Ovary (tissue), 10 donors: ENCODE data around the gene APCDD1. TPM values are rescaled to one million over a fixed set of nuclear protein-coding genes. Genes with fewer than 3 reads are reported as not detected.

Experiments used
- DNase-seq, 5 donors: peaks; one replicate each; pipeline ENCODE4 v3.0.0-alpha.2; 2019 to 2020
- H3K27ac ChIP-seq, 2 donors: fragments of 200-600 bp; one replicate each; pipeline versions ENCODE4 v1.5.1 to v1.8.0; 2019 to 2022
- H3K27me3 ChIP-seq: fragments of 200-600 bp; one replicate; pipeline ENCODE4 v1.8.0; 2022
- H3K36me3 ChIP-seq: fragments of 200-600 bp; sonication (generic); one replicate; pipeline ENCODE4 v1.5.1; 2019
- H3K4me1 ChIP-seq: one replicate; pipeline ENCODE4 v1.8.1; 2013; ENCODE audit warnings: mild to moderate bottlenecking, moderate library complexity; ENCODE audit not compliant: insufficient read depth
- H3K4me3 ChIP-seq: fragments of 200-600 bp; sonication (generic); one replicate; pipeline ENCODE4 v1.5.1; 2017
- H3K9me3 ChIP-seq, 2 donors: fragments of 200-600 bp in 1 of 2; sonication (generic) in 1 of 2; one replicate each; pipeline versions ENCODE4 v1.5.1 to v1.8.1; 2013 to 2019; ENCODE audit warnings: mild to moderate bottlenecking in 1 of 2, moderate library complexity in 1 of 2
- EP300 ChIP-seq: sonication (generic); formaldehyde crosslinking; IDR thresholded peaks from one replicate; pipeline ENCODE4 v1.6.1; 2017; ENCODE audit warnings: antibody characterized with exemption
- POLR2A ChIP-seq: fragments of 450-650 bp; IDR thresholded peaks from one replicate; pipeline ENCODE4 v1.6.1; 2017; ENCODE audit warnings: antibody characterized with exemption, mild to moderate bottlenecking, moderate library complexity
- WGBS, 3 donors: extraction: QIAGEN DNeasy Blood & Tissue Kit in 1 of 3; methylation state at CpG; one replicate each; pipeline versions ENCODE4 v1.1.5 to v1.1.7; 2013 to 2017; 5-methylcytosine and 5-hydroxymethylcytosine counted together
- intact Hi-C, 4 donors: fragments of 100-400 bp; cut with DNase I; formaldehyde crosslinking; loops; one replicate each; pipeline versions ENCODE4 v1.11.0 to v1.15.1; 2022 to 2023
- long read RNA-seq, 3 donors: library from polyadenylated mRNA in 2 of 3; unstranded in 2 of 3; transcript quantifications; one replicate each; pipeline ENCODE4 v2.0.0 and lab custom pipeline, GENCODE V29; 2021 to 2026
- polyA plus RNA-seq, 2 donors: library from polyadenylated mRNA; stranded (reverse); fragments of 200-250 nt in 1 of 2; fragments of 350-450 nt in 1 of 2; fragmentation: Illumina TruSeq in 1 of 2; extraction: RNeasy Lipid Tissue Mini Kit (QIAGEN cat#74804) in 1 of 2; gene quantifications; one replicate each; pipeline ENCODE4 v1.2.3, GENCODE V29; 2013 to 2014
- total RNA-seq, 7 donors: library from RNA; depleted of rRNA in 2 of 7; stranded (reverse); fragments of >200 nt in 2 of 7; fragmentation: NEBNext Ultra II Directional in 3 of 7; extraction: Animal tissue kit (Norgen Biotek cat#: 25700) in 3 of 7; gene quantifications; one replicate each; pipeline versions ENCODE4 v1.1.0 to v1.2.4, GENCODE V29; 2016 to 2023
- TF ChIP-seq, protein P1 (sequence below), 3 donors: fragments of 450-650 bp in 2 of 3; fragments of 200-600 bp in 1 of 3; IDR thresholded peaks; one replicate each; pipeline versions ENCODE4 v1.5.1 to v1.8.0; 2016 to 2022; ENCODE audit warnings: antibody characterized with exemption in 3 of 3, mild to moderate bottlenecking in 1 of 3
- donor health status: DM: no; HTN: no; CAD: no; lungs with moderate emphysema.
- donor health status: DM: no; HTN: no; CAD: no.
- donor health status: Bipolar disorder and iron deficiency.
- donor health status: DM: yes; HTN: yes; CAD: no.
- donor health status: DM: no; HTN: no; CAD: no.
- donor health status: DM: yes; HTN: yes; CAD: no.

The APCDD1 gene
- total RNA-seq (100 to 1,000 TPM in 1 of 7 donors, 10 to 100 TPM in 6; 21.1 to 112 (median 60.6) TPM), polyA plus RNA-seq (10 to 100 TPM; 50.0 to 67.4 TPM)
- long read RNA-seq, donor 1, transcript APCDD1-201 (5 exons, 3,809 nt), result major isoform, 5 of 265 reads
- long read RNA-seq, donor 1, partial matches to known transcripts, result 249 of 265 reads
- long read RNA-seq, donor 1, other reads (novel, unspliced or antisense), result 8 of 265 reads
- long read RNA-seq, donor 2, transcript APCDD1-201 (5 exons, 3,809 nt), result major isoform, 13 of 13 reads
- long read RNA-seq, donor 2, partial matches to known transcripts, result 0 of 13 reads
- long read RNA-seq, donor 2, other reads (novel, unspliced or antisense), result 0 of 13 reads
- long read RNA-seq, donor 3, transcript APCDD1-201 (5 exons, 3,809 nt), result major isoform, 189 of 276 reads
- long read RNA-seq, donor 3, partial matches to known transcripts, result 56 of 276 reads
- long read RNA-seq, donor 3, other reads (novel, unspliced or antisense), result 27 of 276 reads

DNA sequence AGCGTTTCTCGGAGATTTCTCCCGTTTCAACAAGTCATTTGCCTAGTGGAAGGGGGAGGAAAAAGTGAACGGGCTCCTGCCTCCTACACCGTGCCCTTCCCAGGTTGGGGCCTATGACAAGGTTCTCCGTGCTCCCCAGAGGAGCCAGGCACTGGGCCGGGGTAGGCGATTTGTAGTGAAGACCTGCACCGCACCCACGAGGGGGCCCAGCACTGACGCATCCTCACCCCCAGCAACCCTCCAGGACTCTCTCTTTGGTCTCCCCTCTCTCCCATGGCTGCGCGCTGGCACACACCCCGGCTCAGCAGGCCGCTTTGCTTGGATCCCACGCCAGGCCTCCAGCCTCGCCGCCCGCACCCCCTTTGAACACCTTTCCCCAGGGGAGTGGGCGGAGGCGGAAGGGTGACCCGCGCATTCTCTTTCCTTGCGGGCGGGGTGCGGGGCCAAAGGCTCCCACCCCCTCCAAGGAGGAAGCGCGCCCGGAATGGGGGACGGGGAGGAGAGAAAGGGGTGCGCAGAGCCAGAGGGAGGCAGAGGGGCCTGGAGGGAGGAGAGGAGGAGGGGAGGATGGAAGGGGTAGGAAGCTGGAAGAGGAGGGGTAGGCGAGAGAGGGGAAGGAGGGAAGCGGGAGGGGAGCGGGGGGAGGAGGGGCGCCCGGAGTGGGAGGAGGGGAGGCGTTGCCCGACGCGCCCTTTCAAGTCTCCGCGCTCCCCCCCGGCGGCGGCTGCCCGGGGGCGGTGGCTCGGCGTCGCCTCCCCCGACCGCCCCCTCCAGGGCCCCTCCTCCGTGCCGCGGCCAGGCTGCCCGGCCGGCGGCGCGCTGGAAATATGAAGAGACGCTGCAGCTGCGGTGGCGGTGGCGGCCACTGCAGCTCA is at the start of gene APCDD1:
TSS of gene APCDD1 (plus strand) at position 830 of the 875 bp plus-strand sequence. CDS start 347 bp downstream, outside the sequence.
- intact Hi-C loops, result loop anchor here in 2 of 4 donors (10.0 kb wide), 1 partner anchor 61 kb away; no protein-coding TSS in a partner anchor
- Histone ChIP-seq H3K27me3 (no peaks in the 10 kb centered on the region), H3K4me1 (peaks cover 9% of the 10 kb centered on the region), H3K4me3 (peak within 1 kb of the TSS; percentile 71), H3K27ac (peak within 1 kb of the TSS; percentile 42 to 96), H3K36me3 (no peaks in the 10 kb centered on the region), H3K9me3 (no peaks in the 10 kb centered on the region)
- TF ChIP-seq POLR2A (peak; percentile 54), EP300 (no peak)
- TF ChIP-seq, protein P1, sequence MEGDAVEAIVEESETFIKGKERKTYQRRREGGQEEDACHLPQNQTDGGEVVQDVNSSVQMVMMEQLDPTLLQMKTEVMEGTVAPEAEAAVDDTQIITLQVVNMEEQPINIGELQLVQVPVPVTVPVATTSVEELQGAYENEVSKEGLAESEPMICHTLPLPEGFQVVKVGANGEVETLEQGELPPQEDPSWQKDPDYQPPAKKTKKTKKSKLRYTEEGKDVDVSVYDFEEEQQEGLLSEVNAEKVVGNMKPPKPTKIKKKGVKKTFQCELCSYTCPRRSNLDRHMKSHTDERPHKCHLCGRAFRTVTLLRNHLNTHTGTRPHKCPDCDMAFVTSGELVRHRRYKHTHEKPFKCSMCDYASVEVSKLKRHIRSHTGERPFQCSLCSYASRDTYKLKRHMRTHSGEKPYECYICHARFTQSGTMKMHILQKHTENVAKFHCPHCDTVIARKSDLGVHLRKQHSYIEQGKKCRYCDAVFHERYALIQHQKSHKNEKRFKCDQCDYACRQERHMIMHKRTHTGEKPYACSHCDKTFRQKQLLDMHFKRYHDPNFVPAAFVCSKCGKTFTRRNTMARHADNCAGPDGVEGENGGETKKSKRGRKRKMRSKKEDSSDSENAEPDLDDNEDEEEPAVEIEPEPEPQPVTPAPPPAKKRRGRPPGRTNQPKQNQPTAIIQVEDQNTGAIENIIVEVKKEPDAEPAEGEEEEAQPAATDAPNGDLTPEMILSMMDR (IDR thresholded peaks at IDR 0.05), result peak in 1 of 3 donors; percentile 22
- DNase-seq, result peak; percentile 88 to 93 (median 92)
- 8 to 9% (median 9%) methylated on average over 49 to 63 of the region's 64 CpGs for WGBS, 3 donors

DNA sequence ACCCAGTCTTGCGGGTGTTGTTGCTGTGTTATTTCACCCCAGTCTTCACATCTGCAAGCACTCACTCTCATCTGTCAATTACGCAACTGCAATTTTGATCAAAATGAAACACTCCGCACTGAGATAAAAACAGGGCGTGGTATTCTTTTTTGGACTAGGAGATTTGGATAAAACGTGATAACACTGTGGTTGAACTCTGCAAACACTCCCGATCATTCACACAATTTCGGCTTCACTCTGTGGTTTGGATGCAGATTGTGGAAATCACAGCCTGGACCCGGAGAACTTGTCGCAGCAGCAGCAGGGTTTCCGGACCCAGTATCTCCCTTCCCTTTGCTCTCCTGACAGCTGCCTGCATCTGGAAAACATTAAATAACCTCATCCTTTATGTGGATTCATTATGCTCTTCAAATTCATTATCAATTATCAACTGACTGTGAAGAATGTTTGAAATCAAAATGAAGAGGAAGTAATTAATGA is 49.4 kb upstream of the APCDD1 start:
- WGBS, 3 donors, result 14 to 29% (median 17%) methylated on average over 10 of the region's 10 CpGs
- intact Hi-C loops, result no loop called here
- TF ChIP-seq, protein P1 (IDR thresholded peaks at IDR 0.05), result no peak
- TF ChIP-seq EP300 (no peak), POLR2A (no peak)
- no peaks in the 10 kb centered on the region for H3K27me3 ChIP-seq
- no peak for DNase-seq
- no peak overlapping the region for H3K4me3 ChIP-seq
- H3K4me1 ChIP-seq, result peaks cover 6% of the 10 kb centered on the region
- no peaks in the 10 kb centered on the region for H3K36me3 ChIP-seq
- H3K9me3 ChIP-seq, result no peaks in the 10 kb centered on the region
- no peak overlapping the region for H3K27ac ChIP-seq

DNA sequence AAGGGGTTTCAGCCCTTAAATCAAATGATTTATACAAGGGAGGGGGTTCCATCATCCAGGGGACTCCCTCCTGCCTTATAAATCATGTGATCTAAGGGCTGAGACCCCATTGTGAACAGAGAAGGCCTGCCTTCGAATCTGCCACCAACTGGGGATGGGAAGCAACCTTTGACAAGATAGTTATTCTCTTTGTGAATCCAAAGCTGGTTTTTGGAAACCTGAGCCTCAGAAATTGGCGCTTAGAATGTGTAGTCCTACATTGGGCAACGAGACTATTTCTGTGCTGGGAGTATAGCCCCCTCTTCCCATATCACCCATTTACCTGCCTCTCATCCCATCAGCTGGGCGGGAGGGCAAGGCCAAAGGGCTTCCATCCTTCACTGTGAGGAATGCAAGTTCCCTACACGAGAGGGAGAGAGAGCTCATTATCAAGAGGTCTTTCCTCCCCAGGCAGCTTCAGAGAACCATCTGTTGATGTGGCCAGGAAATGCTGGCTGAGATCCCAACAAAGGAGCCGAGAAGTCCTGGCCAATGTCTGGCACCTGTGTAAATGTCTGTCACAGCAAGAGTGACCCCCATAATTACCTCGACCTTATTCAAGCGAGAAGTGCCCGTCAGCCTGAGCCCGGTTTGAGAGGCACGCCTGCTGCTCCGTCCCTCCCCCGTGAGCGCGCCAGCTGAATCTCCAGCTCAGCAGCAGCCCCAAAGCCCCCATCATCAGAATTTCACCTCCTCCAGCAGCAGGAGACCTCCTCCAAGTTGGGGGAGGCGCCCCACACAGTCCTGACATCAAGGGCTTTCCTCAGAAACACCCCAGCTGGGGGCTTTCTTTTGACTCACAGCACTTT is 48.4 kb upstream of the APCDD1 start:
- no peaks in the 10 kb centered on the region for H3K36me3 ChIP-seq

More for the DNA sequence above, 48.4 kb upstream of the APCDD1 start:
- H3K4me1 ChIP-seq, result peaks cover 6% of the 10 kb centered on the region
- TF ChIP-seq POLR2A (no peak), EP300 (no peak)
- TF ChIP-seq, protein P1 (IDR thresholded peaks at IDR 0.05), result no peak
- H3K4me3 ChIP-seq, result no peak overlapping the region
- intact Hi-C loops, result no loop called here
- H3K27ac ChIP-seq, result no peak overlapping the region
- no peak for DNase-seq
- H3K9me3 ChIP-seq, result no peaks in the 10 kb centered on the region
- WGBS, 3 donors, result 30 to 38% (median 30%) methylated on average over 16 of the region's 16 CpGs
- no peaks in the 10 kb centered on the region for H3K27me3 ChIP-seq
